Renal cortex interstitium (tissue), 11 donors: ENCODE data around the gene SLX4IP. TPM values are rescaled to one million over a fixed set of nuclear protein-coding genes. Genes with fewer than 3 reads are reported as not detected.
"Not testable (repeated sequence)": the region's sequence is repeated elsewhere in the genome, so short reads cannot be mapped to it uniquely, and the experiment has no call there.

Experiments
- DNase-seq, 11 donors: peaks; one replicate each; pipeline ENCODE4 v3.0.0-alpha.2; 2013; ENCODE audit warnings: low read depth in 9 of 11, low spot score in 4 of 11; ENCODE audit errors: extremely low read depth in 1 of 11
- polyA plus RNA-seq, 3 donors: library from polyadenylated mRNA; unstranded; fragments of 120-200 nt; gene quantifications; one replicate each; pipeline ENCODE4 v1.2.1, GENCODE V29; 2013; ENCODE audit not compliant: insufficient read length in 3 of 3

Gene SLX4IP
- polyA plus RNA-seq, 3 donors, result 6.8 to 10.7 (median 8.3) TPM

DNA sequence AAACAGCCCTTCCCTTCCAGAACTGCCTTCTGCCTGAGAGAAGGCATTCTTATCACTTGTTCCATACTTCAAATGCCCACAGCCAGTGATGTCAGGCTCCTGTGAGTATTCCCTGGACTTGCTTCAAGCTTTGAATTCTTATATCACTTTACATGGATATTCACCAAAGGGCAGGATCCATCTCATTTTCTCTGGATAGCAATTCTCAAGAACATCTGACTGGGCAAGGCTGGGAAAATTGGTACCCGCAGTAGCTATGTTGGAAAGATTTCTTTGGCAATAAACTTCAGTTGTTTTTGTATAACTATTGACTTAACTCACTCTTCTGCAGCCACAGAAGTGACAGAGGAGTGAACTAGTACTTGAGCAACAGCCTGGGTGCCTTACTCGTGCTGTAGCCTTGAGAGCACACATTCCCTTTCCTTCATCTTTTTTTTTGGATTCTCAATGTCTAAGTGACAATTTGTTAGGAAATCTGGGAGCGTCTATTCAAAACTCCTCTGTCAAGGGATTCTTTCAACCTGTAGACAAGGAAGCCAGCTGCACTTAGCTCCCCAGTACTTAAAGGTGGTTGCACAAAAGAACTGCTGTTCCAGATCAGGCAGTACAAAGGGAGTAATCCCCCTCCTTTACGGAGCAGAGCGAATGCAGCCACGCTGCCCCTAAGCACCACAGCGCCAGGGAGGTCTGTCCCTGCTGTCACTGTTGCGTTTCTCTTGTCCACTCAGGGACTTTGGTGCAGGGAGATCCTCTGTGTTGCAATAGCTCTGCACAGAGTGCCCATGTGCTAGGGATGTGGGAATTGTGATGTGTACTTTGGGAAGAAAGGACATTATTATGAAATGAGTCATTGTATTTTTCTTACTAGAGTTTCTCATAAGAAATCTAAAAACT is 169.1 kb downstream of the SLX4IP start:
- no peak for DNase-seq

- no peak for DNase-seq
These were observed 169.8 kb downstream of the SLX4IP start for GRCh38 chr20:10604865-10605440.

- no peak for DNase-seq
These were observed 170.6 kb downstream of the SLX4IP start for GRCh38 chr20:10605547-10606195.

GRCh38 chr20:10609276-10609675 is 174.2 kb downstream of the SLX4IP start:
- DNase-seq, result no peak

DNA sequence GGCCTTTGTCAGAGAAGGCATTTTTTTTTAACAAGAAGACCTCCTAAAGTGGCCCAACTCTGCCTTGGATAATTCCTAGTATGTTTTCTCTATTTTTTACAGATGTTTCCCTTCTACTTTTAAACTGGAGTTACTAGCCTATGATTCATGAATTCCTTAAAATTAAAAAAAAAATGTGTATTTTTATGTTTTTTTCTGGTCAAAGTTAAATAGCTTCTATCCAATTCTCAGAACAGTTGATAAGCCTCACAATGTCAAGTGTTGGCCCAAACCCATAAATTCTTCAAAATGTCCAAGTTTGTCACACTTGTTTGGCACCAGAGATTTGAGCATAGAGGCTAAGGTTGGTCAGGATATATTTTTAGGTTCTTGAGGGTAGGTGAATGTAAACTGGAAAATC is 174.7 kb downstream of the SLX4IP start:
- no peak for DNase-seq

GRCh38 chr20:10610251-10610650 is 175.1 kb downstream of the SLX4IP start:
- DNase-seq, result no peak

DNA sequence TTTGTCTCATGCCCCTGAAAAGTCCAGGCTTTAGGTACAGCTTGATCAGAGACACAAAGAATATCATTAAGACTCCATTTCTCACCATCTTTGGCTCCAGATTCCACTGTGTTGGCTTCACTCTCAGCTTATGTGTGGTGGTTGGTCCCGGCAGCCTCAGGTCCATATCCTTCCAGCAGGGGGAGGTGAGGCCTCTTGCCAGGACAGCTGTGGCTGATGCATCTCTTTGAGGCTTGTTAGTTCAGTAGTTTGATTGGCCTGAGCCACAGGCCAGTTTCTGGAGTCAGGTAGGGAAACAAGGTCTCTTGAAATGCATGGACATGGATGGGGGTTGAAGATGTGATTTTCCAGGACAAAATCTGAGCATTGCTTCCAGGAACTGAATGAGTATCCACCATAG is 176.3 kb downstream of the SLX4IP start:
- DNase-seq, result no peak

DNA sequence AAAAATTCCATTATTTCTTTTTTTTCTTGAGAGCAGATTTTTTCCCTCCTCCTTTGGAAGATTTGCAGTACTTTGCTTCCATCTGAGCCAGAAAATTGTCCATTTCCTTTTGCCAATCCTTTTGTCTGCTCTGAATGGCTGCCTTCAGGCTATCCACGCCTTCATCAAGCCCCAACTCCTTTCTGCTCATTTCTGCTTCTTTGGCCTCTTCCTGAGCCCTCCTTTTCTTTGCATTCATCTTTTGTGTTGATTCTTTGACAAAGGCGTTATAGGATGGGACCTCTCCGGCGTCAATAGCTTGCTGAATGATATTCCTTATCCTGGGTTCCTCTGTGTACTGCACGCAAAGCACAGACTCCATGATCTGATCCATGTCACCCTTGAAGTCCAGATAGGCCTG is 178.3 kb downstream of the SLX4IP start:
- DNase-seq, result not testable (repeated sequence)

GRCh38 chr20:10613911-10614310 is 178.8 kb downstream of the SLX4IP start:
- no peak for DNase-seq

- DNase-seq, result no peak
These were observed 181.1 kb downstream of the SLX4IP start for GRCh38 chr20:10616212-10616611.

GRCh38 chr20:10617549-10618133 is 182.5 kb downstream of the SLX4IP start:
- not testable (repeated sequence) for DNase-seq

DNA sequence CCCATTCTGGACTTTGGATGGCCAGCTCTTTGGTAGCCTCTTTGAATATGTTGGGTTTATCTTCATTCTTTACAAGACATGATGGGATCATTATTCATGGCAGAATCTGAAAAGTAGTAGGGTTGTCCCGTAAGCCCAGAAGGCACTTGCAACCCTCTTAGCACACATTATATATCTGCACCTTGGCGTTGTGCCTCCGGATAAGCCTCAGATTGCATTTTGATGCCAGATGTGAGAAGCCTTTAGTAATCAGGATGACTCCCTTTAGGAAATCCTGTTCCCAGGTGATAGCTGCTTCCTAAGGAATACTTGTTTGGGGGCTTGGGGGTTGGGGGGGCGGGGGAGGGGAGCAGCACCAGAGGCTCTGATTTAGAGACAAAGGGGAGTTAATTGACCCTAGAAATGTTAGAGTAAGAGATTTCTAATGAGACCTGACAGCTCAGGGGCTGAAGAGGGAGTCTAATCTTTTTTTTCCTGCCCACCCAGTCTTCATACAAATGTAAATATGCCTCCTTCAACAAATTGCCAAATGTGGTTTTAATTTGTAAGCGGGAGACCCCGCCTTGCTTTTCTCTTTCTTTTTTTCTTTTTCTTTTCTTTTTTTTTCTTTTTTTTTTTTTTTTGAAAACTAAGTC is 183.6 kb downstream of the SLX4IP start:
- DNase-seq, result no peak

DNA sequence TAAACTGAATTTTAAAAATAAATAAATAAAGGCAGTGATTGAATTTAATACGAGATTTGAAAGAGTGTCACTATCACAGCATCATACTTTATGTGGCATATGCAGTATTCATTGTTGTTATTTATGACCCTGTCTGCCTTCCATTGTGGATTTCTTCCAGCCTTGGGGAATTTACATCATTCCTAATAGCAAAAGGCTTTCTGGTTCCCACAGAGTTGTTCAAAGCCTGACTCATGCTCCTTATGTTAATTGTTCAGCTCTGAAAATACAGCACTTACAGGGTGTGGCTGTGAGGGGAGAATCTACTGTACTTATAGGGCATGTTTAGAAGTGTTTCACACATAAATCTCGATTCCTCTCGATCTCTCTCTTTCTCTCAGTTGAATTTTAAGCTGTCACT is 184.3 kb downstream of the SLX4IP start:
- DNase-seq, result no peak

- DNase-seq, result no peak
These were observed 186.0 kb downstream of the SLX4IP start for GRCh38 chr20:10621149-10621548.

DNA sequence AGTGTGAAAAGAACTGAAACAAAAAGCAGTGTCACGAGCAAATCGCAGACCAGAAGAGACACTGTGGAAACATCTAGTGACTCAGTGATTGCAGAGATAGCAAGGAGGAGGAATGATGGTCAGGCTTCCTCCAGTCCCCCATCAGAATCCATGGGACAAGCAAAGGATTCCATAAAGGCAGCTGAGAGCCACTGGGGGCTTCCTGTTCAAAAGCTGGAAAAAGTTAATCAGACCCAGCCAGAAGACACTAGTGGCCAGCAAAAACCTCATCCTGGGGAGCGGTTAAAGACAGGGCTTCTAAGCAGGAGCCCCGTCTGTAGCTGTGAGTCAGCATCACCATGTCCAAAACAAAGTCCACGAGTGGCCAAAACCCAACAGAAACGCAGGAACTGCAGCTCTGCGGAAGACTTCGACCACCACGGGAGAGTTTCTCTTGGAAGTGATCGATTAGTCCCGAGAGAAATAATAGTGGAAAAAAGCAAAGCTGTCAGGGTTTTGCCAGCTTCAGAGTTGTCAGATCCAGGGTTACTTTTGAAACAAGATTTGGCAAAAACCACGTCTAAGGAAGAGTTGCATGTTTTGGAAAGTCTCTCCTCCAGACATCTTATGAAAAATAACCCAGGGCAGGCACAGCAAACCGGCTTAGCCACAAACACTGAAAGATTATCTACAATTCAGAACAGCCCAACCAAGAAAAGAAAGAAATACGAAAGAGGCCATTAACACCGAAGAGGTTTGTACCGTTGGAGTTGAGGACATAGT is 187.7 kb downstream of the SLX4IP start:
- no peak for DNase-seq

DNA sequence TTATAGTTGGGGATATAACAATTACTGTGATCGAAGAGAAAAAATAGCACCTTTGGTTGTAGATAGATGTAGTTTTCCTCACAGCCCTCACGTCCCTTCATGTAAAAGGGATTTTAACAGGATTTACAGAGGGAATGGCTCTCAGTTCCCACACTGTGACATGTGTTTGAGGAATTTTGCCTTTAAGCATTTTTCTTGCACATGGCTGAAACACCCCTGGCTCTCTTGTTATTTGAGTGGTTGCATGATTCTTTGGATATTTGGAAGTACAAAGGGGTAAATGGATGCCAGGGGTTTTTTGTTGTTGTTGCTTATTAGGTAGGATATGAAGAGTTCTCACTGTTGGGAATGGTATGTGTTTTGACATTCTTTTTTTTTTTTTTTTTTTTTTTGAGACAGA is 190.5 kb downstream of the SLX4IP start:
- DNase-seq, result no peak

- no peak for DNase-seq
These were observed 191.8 kb downstream of the SLX4IP start for GRCh38 chr20:10626896-10627295.

DNA sequence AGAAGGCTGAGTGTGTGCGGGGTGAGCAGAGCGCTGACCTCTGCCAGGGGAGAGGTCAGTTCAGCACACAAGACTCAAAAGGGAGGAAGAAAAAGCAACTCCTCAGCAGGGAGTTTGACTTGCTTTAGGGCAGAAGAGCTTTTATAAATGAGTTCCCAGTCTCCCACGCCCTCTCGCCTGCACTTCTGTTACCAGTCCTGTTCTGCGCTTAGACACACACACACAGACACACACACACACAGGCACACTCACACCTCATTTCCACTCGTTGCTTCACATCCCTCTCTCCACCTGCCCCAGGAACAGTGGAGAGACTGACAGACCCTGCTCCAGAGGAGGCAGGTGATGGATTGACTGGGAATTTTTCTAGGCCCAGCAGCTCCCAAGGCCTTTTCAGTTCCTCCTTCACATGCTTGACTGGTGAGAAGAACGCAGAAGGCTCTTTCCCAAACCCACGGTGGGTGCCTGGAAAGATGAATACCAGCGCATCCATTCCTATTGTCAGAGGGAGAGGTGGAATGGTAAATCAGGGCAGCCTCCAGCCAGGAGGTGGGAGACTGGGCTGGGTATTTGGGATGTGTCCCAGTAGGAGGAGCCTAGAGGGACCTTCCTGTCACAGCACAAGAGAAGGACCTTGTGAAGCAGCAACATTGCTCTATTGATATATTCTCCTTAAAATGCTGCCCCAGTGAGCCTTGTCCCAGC is 195.0 kb downstream of the SLX4IP start:
- no peak for DNase-seq
